ENCODE data around the gene NPBWR2. TPM values are rescaled to one million over a fixed set of nuclear protein-coding genes. Genes with fewer than 3 reads are reported as not detected.
"Not testable (repeated sequence)": the region's sequence is repeated elsewhere in the genome, so short reads cannot be mapped to it uniquely, and the experiment has no call there.

The NPBWR2 gene
- total RNA-seq, 1 donor from 2014 or later, result not detected

- no peak for ATAC-seq (ENCODE audit: poor library complexity)
- intact Hi-C loops (cut with DNase I), result no loop called here
- no peak for DNase-seq
Measured at GRCh38 chr20:64096535-64096934, 10.8 kb downstream of the NPBWR2 start.

GRCh38 chr20:64095927-64096326 lies 11.4 kb downstream of the NPBWR2 start:
- no peak for DNase-seq
- intact Hi-C loops (cut with DNase I), result no loop called here

GRCh38 chr20:64095455-64095854 lies 11.9 kb downstream of the NPBWR2 start:
- DNase-seq, result no peak
- intact Hi-C loops (cut with DNase I), result no loop called here
- ATAC-seq (ENCODE audit: poor library complexity), result no peak

More at GRCh38 chr20:64095927-64096326, 11.4 kb downstream of the NPBWR2 start:
- ATAC-seq (ENCODE audit: poor library complexity), result no peak

- DNase-seq, result no peak
Measured at GRCh38 chr20:64093013-64093503, 14.3 kb downstream of the NPBWR2 start.

GRCh38 chr20:64092258-64093012 lies 14.9 kb downstream of the NPBWR2 start:
- no peak for DNase-seq
- no peak for ATAC-seq (ENCODE audit: poor library complexity)
- intact Hi-C loops (cut with DNase I), result no loop called here

More at GRCh38 chr20:64093013-64093503, 14.3 kb downstream of the NPBWR2 start:
- intact Hi-C loops (cut with DNase I), result no loop called here
- ATAC-seq (ENCODE audit: poor library complexity), result no peak

- DNase-seq, result no peak
- ATAC-seq (ENCODE audit: poor library complexity), result no peak
- intact Hi-C loops (cut with DNase I), result no loop called here
Measured at GRCh38 chr20:64091770-64092169, 15.6 kb downstream of the NPBWR2 start.

- ATAC-seq (ENCODE audit: poor library complexity) (no peak), DNase-seq (no peak)
- intact Hi-C loops (cut with DNase I), result no loop called here
Measured at GRCh38 chr20:64091340-64091739, 16.0 kb downstream of the NPBWR2 start.

GRCh38 chr20:64090165-64090564 lies 17.2 kb downstream of the NPBWR2 start:
- ATAC-seq (ENCODE audit: poor library complexity) (no peak), DNase-seq (no peak)
- intact Hi-C loops (cut with DNase I), result no loop called here

GRCh38 chr20:64088586-64088985 lies 18.8 kb downstream of the NPBWR2 start:
- ATAC-seq (ENCODE audit: poor library complexity); DNase-seq; intact Hi-C loops (cut with DNase I): not testable (repeated sequence)

- DNase-seq; ATAC-seq (ENCODE audit: poor library complexity); intact Hi-C loops (cut with DNase I): not testable (repeated sequence)
Measured at GRCh38 chr20:64087226-64087825, 20.0 kb downstream of the NPBWR2 start.

- no peak for ATAC-seq (ENCODE audit: poor library complexity)
- intact Hi-C loops (cut with DNase I), result no loop called here
- no peak for DNase-seq
Measured at GRCh38 chr20:64086801-64087200, 20.6 kb downstream of the NPBWR2 start.

GRCh38 chr20:64084685-64085152 lies 22.6 kb downstream of the NPBWR2 start:
- DNase-seq (no peak), ATAC-seq (ENCODE audit: poor library complexity) (no peak)
- intact Hi-C loops (cut with DNase I), result no loop called here

GRCh38 chr20:64083804-64084684 lies 23.3 kb downstream of the NPBWR2 start, which contains the start of gene LKAAEAR1:
LKAAEAR1 (minus strand) TSS chr20:64084398; CDS start chr20:64084219, 179 bp downstream.
- intact Hi-C loops (cut with DNase I), result no loop called here
- DNase-seq (no peak), ATAC-seq (ENCODE audit: poor library complexity) (no peak)

- DNase-seq, result peak; percentile 90
- intact Hi-C loops (cut with DNase I), result no loop called here
- peak; percentile 71 for ATAC-seq (ENCODE audit: poor library complexity)
Measured at GRCh38 chr20:64083378-64083803, 24.0 kb downstream of the NPBWR2 start.

GRCh38 chr20:64082820-64083377 lies 24.5 kb downstream of the NPBWR2 start:
- intact Hi-C loops (cut with DNase I), result no loop called here
- no peak for ATAC-seq (ENCODE audit: poor library complexity)
- no peak for DNase-seq

- no peak for ATAC-seq (ENCODE audit: poor library complexity)
- DNase-seq, result no peak
- intact Hi-C loops (cut with DNase I), result no loop called here
Measured at GRCh38 chr20:64082126-64082731, 25.1 kb downstream of the NPBWR2 start.

- no peak for ATAC-seq (ENCODE audit: poor library complexity)
- intact Hi-C loops (cut with DNase I), result no loop called here
- no peak for DNase-seq
Measured at GRCh38 chr20:64081624-64081964, 25.8 kb downstream of the NPBWR2 start.

All from Right ventricle myocardium superior (tissue), 1 donor.